ENCODE measurements around the gene ACSM4.
"Not testable (repeated sequence)": the region's sequence is repeated elsewhere in the genome, so short reads cannot be mapped to it uniquely, and the experiment has no call there.

Gene ACSM4

GRCh38 chr12:7303772-7304171 lies at the start of gene ACSM4:
ACSM4 (plus strand) TSS chr12:7304072; CDS start chr12:7304332, 260 bp downstream.
- DNase-seq: no peak

- DNase-seq: no peak
Observed at GRCh38 chr12:7259060-7259459, 44.8 kb upstream of the ACSM4 start.

GRCh38 chr12:7264538-7264937 lies 39.3 kb upstream of the ACSM4 start:
- peak; percentile 71 for DNase-seq

GRCh38 chr12:7265251-7265650 lies 38.6 kb upstream of the ACSM4 start:
- DNase-seq: no peak

GRCh38 chr12:7269273-7269672 lies 34.6 kb upstream of the ACSM4 start:
- no peak for DNase-seq

- DNase-seq: no peak
Observed at GRCh38 chr12:7271893-7272514, 31.9 kb upstream of the ACSM4 start.

GRCh38 chr12:7275482-7275881 lies 28.4 kb upstream of the ACSM4 start:
- not testable (repeated sequence) for DNase-seq

GRCh38 chr12:7282844-7283243 lies 21.0 kb upstream of the ACSM4 start:
- no peak for DNase-seq

- DNase-seq: peak; percentile 65
Observed at GRCh38 chr12:7289743-7290142, 14.1 kb upstream of the ACSM4 start.

GRCh38 chr12:7290588-7290987 lies 13.3 kb upstream of the ACSM4 start:
- not testable (repeated sequence) for DNase-seq

- no peak for DNase-seq
Observed at GRCh38 chr12:7292300-7292699, 11.6 kb upstream of the ACSM4 start.

GRCh38 chr12:7293670-7294069 lies 10.2 kb upstream of the ACSM4 start:
- DNase-seq: no peak

GRCh38 chr12:7295529-7295928 lies 8.3 kb upstream of the ACSM4 start:
- no peak for DNase-seq

- no peak for DNase-seq
Observed at GRCh38 chr12:7297865-7298264, 6.0 kb upstream of the ACSM4 start.

- no peak for DNase-seq
Observed at GRCh38 chr12:7302266-7302986, 1.4 kb upstream of the ACSM4 start.

- no peak for DNase-seq
Observed at GRCh38 chr12:7303230-7303629, 642 bp upstream of the ACSM4 start.

- no peak for DNase-seq
Observed at GRCh38 chr12:7304456-7304855, 584 bp downstream of the ACSM4 start.

GRCh38 chr12:7310070-7310469 lies 6.2 kb downstream of the ACSM4 start:
- DNase-seq: no peak

- DNase-seq: no peak
Observed at GRCh38 chr12:7319930-7320329, 16.1 kb downstream of the ACSM4 start.

- no peak for DNase-seq
Observed at GRCh38 chr12:7321624-7322023, 17.8 kb downstream of the ACSM4 start.

- no peak for DNase-seq
Observed at GRCh38 chr12:7322599-7322998, 18.7 kb downstream of the ACSM4 start.

- no peak for DNase-seq
Observed at GRCh38 chr12:7324176-7324575, 20.3 kb downstream of the ACSM4 start.

- DNase-seq: peak; percentile 76
Observed at GRCh38 chr12:7327918-7328317, 24.0 kb downstream of the ACSM4 start.

GRCh38 chr12:7337790-7338189 lies 33.9 kb downstream of the ACSM4 start:
- not testable (repeated sequence) for DNase-seq

GRCh38 chr12:7339675-7340074 lies 35.8 kb downstream of the ACSM4 start:
- DNase-seq: no peak
